Psoas muscle (tissue), 8 donors: ENCODE data around the gene DCLK3. TPM values are rescaled to one million over a fixed set of nuclear protein-coding genes. Genes with fewer than 3 reads are reported as not detected.

ENCODE experiments used
- ATAC-seq, 4 donors: fragments of 200-7000 bp; cut with Tn5 transposase; one replicate each; pipeline ENCODE4 v1.9.1; 2020; ENCODE audit warnings: moderate library complexity in 3 of 4, mild to moderate bottlenecking in 2 of 4
- DNase-seq, 2 donors: peaks; one replicate each; pipeline ENCODE4 v3.0.0-alpha.2; 2020
- H3K27ac ChIP-seq: fragments of 200-600 bp; one replicate; pipeline ENCODE4 v1.8.0; 2022
- H3K27me3 ChIP-seq, 3 donors: fragments of 200-600 bp in 1 of 3; one replicate each; pipeline versions ENCODE4 v1.6.1 to v1.8.0; 2013 to 2022; ENCODE audit warnings: low read length in 2 of 3, mild to moderate bottlenecking in 2 of 3, moderate library complexity in 1 of 3; ENCODE audit not compliant: insufficient read depth in 3 of 3
- H3K36me3 ChIP-seq, 2 donors: fragments of 200-600 bp in 1 of 2; one replicate each; pipeline versions ENCODE4 v1.6.1 to v1.8.0; 2013 to 2022; ENCODE audit warnings: low read depth in 1 of 2, mild to moderate bottlenecking in 1 of 2, moderate library complexity in 1 of 2; ENCODE audit not compliant: insufficient read depth in 1 of 2
- H3K4me1 ChIP-seq: fragments of 200-600 bp; one replicate; pipeline ENCODE4 v1.8.0; 2022
- H3K4me3 ChIP-seq: fragments of 200-600 bp; one replicate; pipeline ENCODE4 v1.8.0; 2022; ENCODE audit warnings: mild to moderate bottlenecking
- H3K9me3 ChIP-seq: fragments of 200-600 bp; one replicate; pipeline ENCODE4 v1.8.0; 2022
- WGBS, 3 donors: extraction: QIAGEN DNeasy Blood & Tissue Kit; methylation state at CpG; one replicate each; pipeline versions ENCODE4 v1.1.6 to v1.1.7; 2013; 5-methylcytosine and 5-hydroxymethylcytosine counted together
- intact Hi-C, 2 donors: fragments of 100-400 bp; cut with DNase I; formaldehyde crosslinking; loops; one replicate each; pipeline versions ENCODE4 v1.11.0 to v1.14.2; 2022
- polyA plus RNA-seq, 3 donors: library from polyadenylated mRNA; stranded (reverse); fragments of 200-250 nt; gene quantifications; one replicate each; pipeline ENCODE4 v1.2.3, GENCODE V29; 2013
- total RNA-seq, 4 donors: library from RNA; stranded (reverse); fragmentation: NEBNext Ultra II Directional in 2 of 4; extraction: Animal tissue kit (Norgen Biotek cat#: 25700) in 2 of 4; gene quantifications; one replicate each; pipeline versions ENCODE4 v1.2.1 to v1.2.4, GENCODE V29; 2021 to 2023
- TF ChIP-seq, protein P1 (sequence below): fragments of 200-600 bp; IDR thresholded peaks from one replicate; pipeline ENCODE4 v1.8.0; 2022; ENCODE audit warnings: antibody characterized with exemption
- donor health status: healthy with polysubstance abuse.
- donor health status: DM: no; HTN: no; CAD: no; lungs with moderate emphysema.
- donor health status: Bipolar disorder and iron deficiency.
- donor health status: healthy.
- donor health status: DM: yes; HTN: yes; CAD: no.
- donor health status: DM: no; HTN: no; CAD: no.
- donor health status: DM: no; HTN: no; CAD: no.
- donor health status: DM: yes; HTN: yes; CAD: no.

Gene DCLK3
- total and polyA plus RNA-seq, 7 donors: 0.34 to 1.7 (median 0.54) TPM

- WGBS, 3 donors: 86 to 100% (median 92%) methylated on average over 2 of the region's 2 CpGs
- H3K36me3 ChIP-seq: no peaks in the 10 kb centered on the region
- no peaks in the 10 kb centered on the region for H3K27me3 ChIP-seq
- H3K4me3 ChIP-seq: no peak overlapping the region
- TF ChIP-seq, protein P1, sequence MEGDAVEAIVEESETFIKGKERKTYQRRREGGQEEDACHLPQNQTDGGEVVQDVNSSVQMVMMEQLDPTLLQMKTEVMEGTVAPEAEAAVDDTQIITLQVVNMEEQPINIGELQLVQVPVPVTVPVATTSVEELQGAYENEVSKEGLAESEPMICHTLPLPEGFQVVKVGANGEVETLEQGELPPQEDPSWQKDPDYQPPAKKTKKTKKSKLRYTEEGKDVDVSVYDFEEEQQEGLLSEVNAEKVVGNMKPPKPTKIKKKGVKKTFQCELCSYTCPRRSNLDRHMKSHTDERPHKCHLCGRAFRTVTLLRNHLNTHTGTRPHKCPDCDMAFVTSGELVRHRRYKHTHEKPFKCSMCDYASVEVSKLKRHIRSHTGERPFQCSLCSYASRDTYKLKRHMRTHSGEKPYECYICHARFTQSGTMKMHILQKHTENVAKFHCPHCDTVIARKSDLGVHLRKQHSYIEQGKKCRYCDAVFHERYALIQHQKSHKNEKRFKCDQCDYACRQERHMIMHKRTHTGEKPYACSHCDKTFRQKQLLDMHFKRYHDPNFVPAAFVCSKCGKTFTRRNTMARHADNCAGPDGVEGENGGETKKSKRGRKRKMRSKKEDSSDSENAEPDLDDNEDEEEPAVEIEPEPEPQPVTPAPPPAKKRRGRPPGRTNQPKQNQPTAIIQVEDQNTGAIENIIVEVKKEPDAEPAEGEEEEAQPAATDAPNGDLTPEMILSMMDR: no peak
- no peak overlapping the region for H3K27ac ChIP-seq
- no peaks in the 10 kb centered on the region for H3K4me1 ChIP-seq
- DNase-seq (no peak), ATAC-seq (no peak)
- intact Hi-C loops: no loop called here
- H3K9me3 ChIP-seq: no peaks in the 10 kb centered on the region
Observed at GRCh38 chr3:36804295-36805055, 40.1 kb upstream of the DCLK3 start.

GRCh38 chr3:36803091-36803791 is 38.9 kb upstream of the DCLK3 start:
- H3K27ac ChIP-seq: no peak overlapping the region
- H3K27me3 ChIP-seq: no peaks in the 10 kb centered on the region
- WGBS, 3 donors: 90 to 94% (median 93%) methylated on average over 5 of the region's 5 CpGs
- H3K9me3 ChIP-seq: no peaks in the 10 kb centered on the region
- H3K4me1 ChIP-seq: no peaks in the 10 kb centered on the region
- DNase-seq: no peak
- H3K4me3 ChIP-seq: no peak overlapping the region
- TF ChIP-seq, protein P1: no peak
- intact Hi-C loops: no loop called here
- no peak for ATAC-seq
- no peaks in the 10 kb centered on the region for H3K36me3 ChIP-seq

GRCh38 chr3:36800533-36801116 is 36.3 kb upstream of the DCLK3 start:
- no peak overlapping the region for H3K4me3 ChIP-seq
- TF ChIP-seq, protein P1: no peak
- H3K27me3 ChIP-seq: no peaks in the 10 kb centered on the region
- no peaks in the 10 kb centered on the region for H3K4me1 ChIP-seq
- 52 to 69% (median 58%) methylated on average over 3 of the region's 3 CpGs for WGBS, 3 donors
- DNase-seq (no peak), ATAC-seq (no peak)
- H3K27ac ChIP-seq: no peak overlapping the region
- intact Hi-C loops: no loop called here
- no peaks in the 10 kb centered on the region for H3K9me3 ChIP-seq
- H3K36me3 ChIP-seq: no peaks in the 10 kb centered on the region

DNA sequence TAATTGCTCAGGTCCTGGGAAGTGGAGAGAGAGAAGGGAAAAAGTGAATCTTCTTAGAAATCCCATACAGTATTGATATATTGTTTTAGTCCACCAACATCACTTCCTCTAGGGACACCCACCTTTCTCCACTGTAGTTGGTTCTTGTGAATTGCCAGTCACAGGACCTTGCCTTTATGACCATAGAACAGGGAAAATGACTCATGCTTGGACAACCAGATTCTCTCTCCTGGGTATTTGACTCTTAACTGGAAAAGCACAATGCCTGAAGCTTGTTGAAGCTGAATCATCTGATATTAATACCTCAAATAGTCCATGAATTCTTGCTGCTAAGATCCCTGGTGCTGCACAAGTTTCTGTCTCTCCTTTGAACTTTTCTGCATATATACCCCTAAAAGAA is 32.5 kb upstream of the DCLK3 start:
- no peak for ATAC-seq
- intact Hi-C loops: no loop called here
- TF ChIP-seq, protein P1: no peak
- DNase-seq: no peak
- no peaks in the 10 kb centered on the region for H3K36me3 ChIP-seq
- no peak overlapping the region for H3K4me3 ChIP-seq
- no peaks in the 10 kb centered on the region for H3K9me3 ChIP-seq
- H3K27ac ChIP-seq: no peak overlapping the region
- no peaks in the 10 kb centered on the region for H3K27me3 ChIP-seq
- H3K4me1 ChIP-seq: no peaks in the 10 kb centered on the region
